SK-N-SH treated with all-trans-retinoic acid at 6 μM for 48 hours (cell line): Measurements from ENCODE around the gene SARDH.

Source experiments
- CSDC2 ChIP-seq: fragments of 250-450 bp; sonication (Bioruptor Pico); IDR thresholded peaks from 2 replicates; pipeline ENCODE4 v1.5.0; 2020; ENCODE audit warnings: mild to moderate bottlenecking, moderate library complexity
- ESRRG ChIP-seq: fragments of 250-450 bp; sonication (Bioruptor Pico); IDR thresholded peaks from 2 replicates; pipeline ENCODE4 v1.6.1; 2021; ENCODE audit warnings: mild to moderate bottlenecking
- GLIS3 ChIP-seq: fragments of 250-450 bp; sonication (Bioruptor Pico); IDR thresholded peaks from 2 replicates; pipeline ENCODE4 v1.5.0; 2020; ENCODE audit warnings: mild to moderate bottlenecking, moderate library complexity
- ISL1 ChIP-seq: fragments of 250-450 bp; sonication (Bioruptor Pico); IDR thresholded peaks from 2 replicates; pipeline ENCODE4 v2.1.2; 2022; ENCODE audit warnings: mild to moderate bottlenecking, moderate library complexity
- RARB ChIP-seq: fragments of 250-450 bp; sonication (Bioruptor Pico); IDR thresholded peaks from 2 replicates; pipeline ENCODE4 v1.8.0; 2021; ENCODE audit warnings: mild to moderate bottlenecking, moderate library complexity
- TCF4 ChIP-seq: fragments of 250-450 bp; sonication (Bioruptor Pico); IDR thresholded peaks from 2 replicates; pipeline ENCODE4 v1.8.0; 2021; ENCODE audit warnings: mild to moderate bottlenecking, moderate library complexity, borderline replicate concordance
- TSHZ2 ChIP-seq: fragments of 250-450 bp; sonication (Bioruptor Pico); IDR thresholded peaks from 2 replicates; pipeline ENCODE4 v1.5.0; 2020; ENCODE audit warnings: mild to moderate bottlenecking, moderate library complexity
- ZC3H10 ChIP-seq: fragments of 250-450 bp; sonication (Bioruptor Pico); IDR thresholded peaks from 2 replicates; pipeline ENCODE4 v1.5.1; 2021; ENCODE audit warnings: mild to moderate bottlenecking, moderate library complexity
- ZFP3 ChIP-seq: fragments of 250-450 bp; sonication (Bioruptor Pico); IDR thresholded peaks from 2 replicates; pipeline ENCODE4 v1.5.0; 2020; ENCODE audit warnings: mild to moderate bottlenecking, moderate library complexity
- TF ChIP-seq, protein P1 (sequence below): fragments of 250-450 bp; sonication (Bioruptor Pico); IDR thresholded peaks from 2 replicates; pipeline ENCODE4 v1.5.1; 2020; ENCODE audit warnings: low read depth, mild to moderate bottlenecking, moderate library complexity
- TF ChIP-seq, protein P2 (sequence below): fragments of 250-450 bp; sonication (Bioruptor Pico); IDR thresholded peaks from 2 replicates; pipeline ENCODE4 v1.8.0; 2020; ENCODE audit warnings: mild to moderate bottlenecking, moderate library complexity, borderline replicate concordance

GRCh38 chr9:133707065-133707762 lies 30.9 kb downstream of the SARDH start:
- TF ChIP-seq TSHZ2 (no peak), ZFP3 (CRISPR knock-in tag) (no peak), ESRRG (no peak), RARB (no peak), GLIS3 (no peak), ISL1 (CRISPR knock-in tag) (no peak), TCF4 (CRISPR knock-in tag) (no peak), ZC3H10 (CRISPR knock-in tag) (no peak), CSDC2 (CRISPR knock-in tag) (no peak)
- TF ChIP-seq, protein P1, sequence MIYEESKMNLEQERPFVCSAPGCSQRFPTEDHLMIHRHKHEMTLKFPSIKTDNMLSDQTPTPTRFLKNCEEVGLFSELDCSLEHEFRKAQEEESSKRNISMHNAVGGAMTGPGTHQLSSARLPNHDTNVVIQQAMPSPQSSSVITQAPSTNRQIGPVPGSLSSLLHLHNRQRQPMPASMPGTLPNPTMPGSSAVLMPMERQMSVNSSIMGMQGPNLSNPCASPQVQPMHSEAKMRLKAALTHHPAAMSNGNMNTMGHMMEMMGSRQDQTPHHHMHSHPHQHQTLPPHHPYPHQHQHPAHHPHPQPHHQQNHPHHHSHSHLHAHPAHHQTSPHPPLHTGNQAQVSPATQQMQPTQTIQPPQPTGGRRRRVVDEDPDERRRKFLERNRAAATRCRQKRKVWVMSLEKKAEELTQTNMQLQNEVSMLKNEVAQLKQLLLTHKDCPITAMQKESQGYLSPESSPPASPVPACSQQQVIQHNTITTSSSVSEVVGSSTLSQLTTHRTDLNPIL (CRISPR knock-in tag) = no peak
- TF ChIP-seq, protein P2, sequence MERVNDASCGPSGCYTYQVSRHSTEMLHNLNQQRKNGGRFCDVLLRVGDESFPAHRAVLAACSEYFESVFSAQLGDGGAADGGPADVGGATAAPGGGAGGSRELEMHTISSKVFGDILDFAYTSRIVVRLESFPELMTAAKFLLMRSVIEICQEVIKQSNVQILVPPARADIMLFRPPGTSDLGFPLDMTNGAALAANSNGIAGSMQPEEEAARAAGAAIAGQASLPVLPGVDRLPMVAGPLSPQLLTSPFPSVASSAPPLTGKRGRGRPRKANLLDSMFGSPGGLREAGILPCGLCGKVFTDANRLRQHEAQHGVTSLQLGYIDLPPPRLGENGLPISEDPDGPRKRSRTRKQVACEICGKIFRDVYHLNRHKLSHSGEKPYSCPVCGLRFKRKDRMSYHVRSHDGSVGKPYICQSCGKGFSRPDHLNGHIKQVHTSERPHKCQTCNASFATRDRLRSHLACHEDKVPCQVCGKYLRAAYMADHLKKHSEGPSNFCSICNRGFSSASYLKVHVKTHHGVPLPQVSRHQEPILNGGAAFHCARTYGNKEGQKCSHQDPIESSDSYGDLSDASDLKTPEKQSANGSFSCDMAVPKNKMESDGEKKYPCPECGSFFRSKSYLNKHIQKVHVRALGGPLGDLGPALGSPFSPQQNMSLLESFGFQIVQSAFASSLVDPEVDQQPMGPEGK (CRISPR knock-in tag) = no peak
